Ovary (tissue), 9 donors: Measurements from ENCODE around the gene CEACAM7. TPM values are rescaled to one million over a fixed set of nuclear protein-coding genes. Genes with fewer than 3 reads are reported as not detected.

Experiments
- DNase-seq, 5 donors: peaks; one replicate each; pipeline ENCODE4 v3.0.0-alpha.2; 2019 to 2020
- H3K27ac ChIP-seq, 2 donors: fragments of 200-600 bp; one replicate each; pipeline versions ENCODE4 v1.5.1 to v1.8.0; 2019 to 2022
- H3K27me3 ChIP-seq: fragments of 200-600 bp; one replicate; pipeline ENCODE4 v1.8.0; 2022
- H3K36me3 ChIP-seq: fragments of 200-600 bp; sonication (generic); one replicate; pipeline ENCODE4 v1.5.1; 2019
- H3K4me1 ChIP-seq: one replicate; pipeline ENCODE4 v1.8.1; 2013; ENCODE audit warnings: mild to moderate bottlenecking, moderate library complexity; ENCODE audit not compliant: insufficient read depth
- H3K4me3 ChIP-seq: fragments of 200-600 bp; sonication (generic); one replicate; pipeline ENCODE4 v1.5.1; 2017
- H3K9me3 ChIP-seq, 2 donors: fragments of 200-600 bp in 1 of 2; sonication (generic) in 1 of 2; one replicate each; pipeline versions ENCODE4 v1.5.1 to v1.8.1; 2013 to 2019; ENCODE audit warnings: mild to moderate bottlenecking in 1 of 2, moderate library complexity in 1 of 2
- CTCF ChIP-seq, 3 donors: fragments of 450-650 bp in 2 of 3; fragments of 200-600 bp in 1 of 3; IDR thresholded peaks; one replicate each; pipeline versions ENCODE4 v1.5.1 to v1.8.0; 2016 to 2022; ENCODE audit warnings: antibody characterized with exemption in 3 of 3, mild to moderate bottlenecking in 1 of 3
- EP300 ChIP-seq: sonication (generic); formaldehyde crosslinking; IDR thresholded peaks from one replicate; pipeline ENCODE4 v1.6.1; 2017; ENCODE audit warnings: antibody characterized with exemption
- POLR2A ChIP-seq: fragments of 450-650 bp; IDR thresholded peaks from one replicate; pipeline ENCODE4 v1.6.1; 2017; ENCODE audit warnings: antibody characterized with exemption, mild to moderate bottlenecking, moderate library complexity
- WGBS, 3 donors: extraction: QIAGEN DNeasy Blood & Tissue Kit in 1 of 3; methylation state at CpG; one replicate each; pipeline versions ENCODE4 v1.1.5 to v1.1.7; 2013 to 2017; 5-methylcytosine and 5-hydroxymethylcytosine counted together
- intact Hi-C, 4 donors: fragments of 100-400 bp; cut with DNase I; formaldehyde crosslinking; loops; one replicate each; pipeline versions ENCODE4 v1.11.0 to v1.15.1; 2022 to 2023
- polyA plus RNA-seq, 2 donors: library from polyadenylated mRNA; stranded (reverse); fragments of 200-250 nt in 1 of 2; fragments of 350-450 nt in 1 of 2; fragmentation: Illumina TruSeq in 1 of 2; extraction: RNeasy Lipid Tissue Mini Kit (QIAGEN cat#74804) in 1 of 2; gene quantifications; one replicate each; pipeline ENCODE4 v1.2.3, GENCODE V29; 2013 to 2014
- small RNA-seq: library from RNA; depleted of rRNA; stranded (forward); fragments of <200 nt; gene quantifications from one replicate; pipeline ENCODE3, GENCODE V24; 2016
- total RNA-seq, 7 donors: library from RNA; depleted of rRNA in 2 of 7; stranded (reverse); fragments of >200 nt in 2 of 7; fragmentation: NEBNext Ultra II Directional in 3 of 7; extraction: Animal tissue kit (Norgen Biotek cat#: 25700) in 3 of 7; gene quantifications; one replicate each; pipeline versions ENCODE4 v1.1.0 to v1.2.4, GENCODE V29; 2016 to 2023
- donor health status: DM: no; HTN: no; CAD: no; lungs with moderate emphysema.
- donor health status: DM: no; HTN: no; CAD: no.
- donor health status: Bipolar disorder and iron deficiency.
- donor health status: DM: yes; HTN: yes; CAD: no.
- donor health status: DM: no; HTN: no; CAD: no.
- donor health status: DM: yes; HTN: yes; CAD: no.

The CEACAM7 gene
- total and polyA plus RNA-seq, 9 donors, result 0.08 to 0.55 TPM; not detected in 7

GRCh38 chr19:41626278-41626677 is 61.8 kb downstream of the CEACAM7 start:
- no peak for TF ChIP-seq CTCF (IDR thresholded peaks at IDR 0.05)
- no peak for TF ChIP-seq EP300
- TF ChIP-seq POLR2A, result no peak
- no peaks in the 10 kb centered on the region for H3K27me3 ChIP-seq
- 42 to 51% (median 46%) methylated on average over 3 of the region's 3 CpGs for WGBS, 3 donors
- H3K4me1 ChIP-seq, result no peaks in the 10 kb centered on the region
- intact Hi-C loops, result no loop called here
- no peak for DNase-seq
- H3K9me3 ChIP-seq, result no peaks in the 10 kb centered on the region
- no peak overlapping the region for H3K4me3 ChIP-seq
- H3K27ac ChIP-seq, result no peak overlapping the region
- no peaks in the 10 kb centered on the region for H3K36me3 ChIP-seq

GRCh38 chr19:41624937-41625336 is 63.1 kb downstream of the CEACAM7 start:
- Histone ChIP-seq H3K4me1 (no peaks in the 10 kb centered on the region), H3K36me3 (no peaks in the 10 kb centered on the region), H3K4me3 (no peak overlapping the region), H3K9me3 (no peaks in the 10 kb centered on the region), H3K27ac (no peak overlapping the region), H3K27me3 (no peaks in the 10 kb centered on the region)
- WGBS, 3 donors, result 45 to 61% (median 53%) methylated on average over 3 to 4 of the region's 4 CpGs
- no peak for DNase-seq
- intact Hi-C loops, result no loop called here
- TF ChIP-seq EP300, result no peak
- no peak for TF ChIP-seq CTCF (IDR thresholded peaks at IDR 0.05)
- TF ChIP-seq POLR2A, result no peak

GRCh38 chr19:41624515-41624914 is 63.6 kb downstream of the CEACAM7 start:
- H3K27me3 ChIP-seq, result no peaks in the 10 kb centered on the region
- intact Hi-C loops, result no loop called here
- whole genome bisulfite sequencing, 3 donors, result 60 to 72% (median 68%) methylated on average over 7 of the region's 7 CpGs

GRCh38 chr19:41623360-41623759 is 64.7 kb downstream of the CEACAM7 start:
- no peaks in the 10 kb centered on the region for H3K4me1 ChIP-seq
- H3K4me3 ChIP-seq, result no peak overlapping the region
- intact Hi-C loops, result no loop called here
- no peak overlapping the region for H3K27ac ChIP-seq
- WGBS, 3 donors, result 48 to 57% (median 53%) methylated on average over 4 of the region's 4 CpGs
- TF ChIP-seq CTCF (IDR thresholded peaks at IDR 0.05), result no peak
- no peak for TF ChIP-seq EP300
- no peak for TF ChIP-seq POLR2A
- no peaks in the 10 kb centered on the region for H3K36me3 ChIP-seq
- H3K27me3 ChIP-seq, result no peaks in the 10 kb centered on the region
- DNase-seq, result no peak
- no peaks in the 10 kb centered on the region for H3K9me3 ChIP-seq

More at GRCh38 chr19:41624515-41624914, 63.6 kb downstream of the CEACAM7 start:
- H3K36me3 ChIP-seq, result no peaks in the 10 kb centered on the region
- H3K27ac ChIP-seq, result no peak overlapping the region
- no peaks in the 10 kb centered on the region for H3K4me1 ChIP-seq
- no peaks in the 10 kb centered on the region for H3K9me3 ChIP-seq
- DNase-seq, result no peak
- H3K4me3 ChIP-seq, result no peak overlapping the region
- no peak for TF ChIP-seq CTCF (IDR thresholded peaks at IDR 0.05)
- TF ChIP-seq POLR2A, result no peak
- no peak for TF ChIP-seq EP300

Small RNA genes lying within 50 kb of the gene (small RNA-seq; reads per million reads assigned to genes)
- gene AC243960.4, result not detected

Other genes starting within 250 kb of the CEACAM7 start
- gene DMAC2, start 248.4 kb downstream of the CEACAM7 start, total RNA-seq, result 10 to 100 TPM; 23.1 to 35.9 (median 33.1) TPM
- 10 to 100 TPM; 31.0 TPM for gene DMAC2, start 248.4 kb downstream of the CEACAM7 start, polyA plus RNA-seq
- gene ERICH4, start 245.1 kb downstream of the CEACAM7 start, total RNA-seq, result not detected
- not detected for gene ERICH4, start 245.1 kb downstream of the CEACAM7 start, polyA plus RNA-seq
- 1 to 10 TPM in 3 of 7 donors, under 1 TPM in 2, not detected in 2; 0.25 to 1.8 (median 1.1) TPM for gene CEACAM21, start 112.1 kb downstream of the CEACAM7 start, total RNA-seq
- gene CEACAM21, start 112.1 kb downstream of the CEACAM7 start, polyA plus RNA-seq, result 10 to 100 TPM in 1 of 2 donors, 1 to 10 TPM in 1; 3.0 to 11.4 TPM
- gene CEACAM4, start 61.2 kb downstream of the CEACAM7 start, total RNA-seq, result under 1 TPM in 3 of 7 donors, not detected in 4; 0.18 to 0.74 (median 0.40) TPM
- under 1 TPM; 0.27 to 0.32 TPM for gene CEACAM4, start 61.2 kb downstream of the CEACAM7 start, polyA plus RNA-seq
- 1 to 10 TPM in 2 of 7 donors, under 1 TPM in 1, not detected in 4; 0.27 to 1.5 (median 1.3) TPM for gene CEACAM5, start 20.4 kb upstream of the CEACAM7 start, total RNA-seq
- gene CEACAM5, start 20.4 kb upstream of the CEACAM7 start, polyA plus RNA-seq, result not detected
- gene CEACAM6, start 67.3 kb upstream of the CEACAM7 start, total RNA-seq, result under 1 TPM in 4 of 7 donors, not detected in 3; 0.10 to 0.84 (median 0.29) TPM
- gene CEACAM6, start 67.3 kb upstream of the CEACAM7 start, polyA plus RNA-seq, result under 1 TPM in 1 of 2 donors, not detected in 1; 0.07 TPM
- gene CEACAM3, start 108.3 kb upstream of the CEACAM7 start, total RNA-seq, result not detected
- gene CEACAM3, start 108.3 kb upstream of the CEACAM7 start, polyA plus RNA-seq, result under 1 TPM in 1 of 2 donors, not detected in 1; 0.62 TPM
- not detected for gene LYPD4, start 156.4 kb upstream of the CEACAM7 start, total RNA-seq
- gene LYPD4, start 156.4 kb upstream of the CEACAM7 start, polyA plus RNA-seq, result not detected
- not detected for gene DMRTC2, start 156.8 kb upstream of the CEACAM7 start, total RNA-seq
- under 1 TPM in 1 of 2 donors, not detected in 1; 0.07 TPM for gene DMRTC2, start 156.8 kb upstream of the CEACAM7 start, polyA plus RNA-seq
- gene RPS19, start 172.0 kb upstream of the CEACAM7 start, total RNA-seq, result 1,000 to 10,000 TPM; 2,441 to 3,427 (median 2,873) TPM
- 1,000 to 10,000 TPM; 1,030 to 3,960 TPM for gene RPS19, start 172.0 kb upstream of the CEACAM7 start, polyA plus RNA-seq
- gene CD79A, start 189.0 kb upstream of the CEACAM7 start, total RNA-seq, result 1 to 10 TPM in 3 of 7 donors, under 1 TPM in 3, not detected in 1; 0.25 to 1.4 (median 0.83) TPM
- gene CD79A, start 189.0 kb upstream of the CEACAM7 start, polyA plus RNA-seq, result under 1 TPM; 0.41 to 0.68 TPM
- 10 to 100 TPM; 35.6 to 97.5 (median 70.6) TPM for gene ARHGEF1, start 194.9 kb upstream of the CEACAM7 start, total RNA-seq
- 10 to 100 TPM in 1 of 2 donors, 1 to 10 TPM in 1; 7.9 to 56.2 TPM for gene ARHGEF1, start 194.9 kb upstream of the CEACAM7 start, polyA plus RNA-seq
- gene ERFL, start 240.2 kb upstream of the CEACAM7 start, total RNA-seq, result 1 to 10 TPM in 1 of 7 donors, under 1 TPM in 6; 0.11 to 1.3 (median 0.50) TPM
- under 1 TPM in 1 of 2 donors, not detected in 1; 0.24 TPM for gene ERFL, start 240.2 kb upstream of the CEACAM7 start, polyA plus RNA-seq